Adrenal gland (tissue), 5 donors: ENCODE measurements around the gene JPH2.

ENCODE experiments used
- CTCF ChIP-seq, 6 experiments: fragments of 450-650 bp in 4 of 6; fragments of 200-600 bp in 2 of 6; sonication (generic) in 1 of 6; IDR thresholded peaks; 1 replicate in 5 of 6; 2 replicates in 1 of 6; pipeline versions ENCODE4 v1.5.1 to v1.8.0; 2016 to 2021; ENCODE audit warnings: antibody characterized with exemption in 6 of 6, mild to moderate bottlenecking in 2 of 6, moderate library complexity in 1 of 6
- POLR2A ChIP-seq, 2 donors: fragments of 450-650 bp; IDR thresholded peaks; one replicate each; pipeline ENCODE4 v1.6.1; 2017; ENCODE audit warnings: antibody characterized with exemption in 2 of 2, mild to moderate bottlenecking in 2 of 2, moderate library complexity in 1 of 2
- donor health status: DM: no; HTN: no; CAD: no.

- TF ChIP-seq POLR2A (IDR thresholded peaks at IDR 0.05) (no peak), CTCF (IDR thresholded peaks at IDR 0.05) (no peak)
Measured at GRCh38 chr20:44141873-44142272, 45.1 kb downstream of the JPH2 start.
